HUES48 (cell line): Measurements from ENCODE around the gene ST7.

ENCODE experiments used
- H3K27ac ChIP-seq: one replicate; pipeline ENCODE4 v1.7.0; 2013; ENCODE audit warnings: low read depth, low read length, inconsistent platforms
- H3K27me3 ChIP-seq: 2 replicates; pipeline ENCODE4 v1.6.1; 2013; ENCODE audit warnings: mild to moderate bottlenecking, low read length; ENCODE audit not compliant: control insufficient read depth, insufficient read depth
- H3K36me3 ChIP-seq: 2 replicates; pipeline ENCODE4 v1.6.1; 2013; ENCODE audit warnings: low read length; ENCODE audit not compliant: control insufficient read depth, insufficient read depth
- H3K4me1 ChIP-seq: 2 replicates; pipeline ENCODE4 v1.6.1; 2013; ENCODE audit warnings: mild to moderate bottlenecking, low read length; ENCODE audit not compliant: control insufficient read depth, insufficient read depth
- H3K4me3 ChIP-seq: 2 replicates; pipeline ENCODE4 v1.5.1; 2013; ENCODE audit warnings: mild to moderate bottlenecking, low read depth, low read length
- H3K9ac ChIP-seq: 2 replicates; pipeline ENCODE4 v1.6.1; 2013; ENCODE audit warnings: mild to moderate bottlenecking, low read depth, low read length, moderate library complexity
- H3K9me3 ChIP-seq: 2 replicates; pipeline ENCODE4 v1.6.1; 2013; ENCODE audit warnings: low read length; ENCODE audit not compliant: control insufficient read depth, insufficient read depth

ST7 gene

DNA sequence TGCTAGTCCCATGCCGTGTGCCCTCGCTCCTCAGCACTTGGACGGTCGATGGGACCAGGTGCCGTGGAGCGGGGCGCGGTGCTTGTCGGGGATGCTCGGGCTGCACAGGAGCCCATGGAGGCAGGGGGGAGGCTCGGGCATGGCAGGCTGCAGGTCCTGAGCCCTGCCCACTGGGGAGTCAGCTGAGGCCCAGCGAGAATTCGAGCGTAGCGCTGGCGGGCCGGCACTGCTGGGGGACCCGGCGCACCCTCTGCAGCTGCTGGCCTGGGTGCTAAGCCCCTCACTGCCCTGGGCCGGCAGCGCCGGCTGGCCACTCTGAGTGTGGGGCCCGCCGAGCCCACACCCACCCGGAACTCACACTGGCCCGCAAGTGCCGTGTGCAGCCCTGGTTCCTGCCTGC is 44.7 kb downstream of the ST7 start:
- no peaks in the 10 kb centered on the region for H3K36me3 ChIP-seq
- peaks cover 5% of the 10 kb centered on the region; the same call in 1 of the 2 replicates for H3K4me1 ChIP-seq
- H3K9ac ChIP-seq = no peak overlapping the region
- no peaks in the 10 kb centered on the region; the same call in 1 of the 2 replicates for H3K9me3 ChIP-seq
- no peaks in the 10 kb centered on the region for H3K27me3 ChIP-seq
- no peak overlapping the region for H3K27ac ChIP-seq
- no peak overlapping the region for H3K4me3 ChIP-seq

DNA sequence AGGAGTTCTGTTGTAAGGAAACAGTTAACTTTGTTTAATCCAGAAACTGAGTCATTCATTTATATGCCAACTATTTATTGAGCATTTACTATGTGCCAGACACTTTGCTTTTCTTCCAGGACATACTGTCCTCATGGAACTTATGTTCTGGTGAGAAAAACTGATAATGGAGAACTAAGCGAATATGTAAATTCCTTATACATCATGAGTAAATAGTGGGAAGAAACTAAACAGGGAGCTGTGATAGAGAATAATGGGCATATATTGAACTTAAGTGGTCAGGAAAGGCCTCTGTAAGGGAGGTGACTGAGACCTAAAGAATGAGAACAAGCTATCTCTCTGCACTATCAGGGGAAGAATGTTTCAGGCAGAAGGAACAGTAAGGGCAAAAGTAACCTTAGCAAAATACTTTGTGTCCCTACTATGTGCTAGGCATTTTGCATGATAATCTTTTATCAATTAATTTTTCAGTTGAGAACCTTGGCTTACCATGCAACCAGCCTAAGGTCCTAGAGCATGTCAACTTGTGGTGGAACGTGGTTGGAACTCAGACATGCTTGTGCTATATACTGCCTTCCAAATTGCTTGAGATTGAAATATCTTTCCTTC is 45.4 kb downstream of the ST7 start:
- Histone ChIP-seq H3K9ac (no peak overlapping the region), H3K4me3 (no peak overlapping the region), H3K9me3 (no peaks in the 10 kb centered on the region; the same call in 1 of the 2 replicates), H3K4me1 (peaks cover 5% of the 10 kb centered on the region; the same call in 1 of the 2 replicates), H3K36me3 (no peaks in the 10 kb centered on the region), H3K27me3 (no peaks in the 10 kb centered on the region), H3K27ac (no peak overlapping the region)

- H3K4me3 ChIP-seq = no peak overlapping the region
- no peaks in the 10 kb centered on the region for H3K27me3 ChIP-seq
- H3K9ac ChIP-seq = no peak overlapping the region
- H3K27ac ChIP-seq = no peak overlapping the region
- H3K9me3 ChIP-seq = no peaks in the 10 kb centered on the region; the same call in 1 of the 2 replicates
- H3K36me3 ChIP-seq = no peaks in the 10 kb centered on the region
- H3K4me1 ChIP-seq = peaks cover 5% of the 10 kb centered on the region; the same call in 1 of the 2 replicates
Observed at GRCh38 chr7:116999311-116999710, 46.0 kb downstream of the ST7 start.

DNA sequence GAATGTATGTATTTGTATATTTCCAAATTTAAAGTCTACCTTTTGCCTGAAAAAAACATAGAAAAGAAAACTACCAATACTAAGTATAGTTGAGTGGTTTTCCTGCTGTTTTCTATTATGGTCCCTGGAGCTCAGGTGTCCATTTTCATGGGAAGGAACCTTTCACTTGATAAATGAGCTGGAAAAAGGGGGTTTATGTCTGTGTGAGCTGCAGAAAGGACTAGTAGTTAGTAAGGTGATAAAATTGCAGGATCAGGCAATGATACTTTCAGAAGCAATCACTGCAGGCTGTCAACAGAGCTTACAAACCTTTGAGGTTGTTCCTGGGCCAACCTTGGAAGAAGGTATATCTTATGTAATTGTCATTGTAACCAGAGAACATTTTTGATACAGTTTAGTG is 48.0 kb downstream of the ST7 start:
- no peak overlapping the region for H3K4me3 ChIP-seq
- H3K27me3 ChIP-seq = no peaks in the 10 kb centered on the region
- no peak overlapping the region for H3K27ac ChIP-seq
- H3K36me3 ChIP-seq = no peaks in the 10 kb centered on the region
- no peak overlapping the region for H3K9ac ChIP-seq
- no peaks in the 10 kb centered on the region; the same call in 1 of the 2 replicates for H3K9me3 ChIP-seq
- H3K4me1 ChIP-seq = peaks cover 5% of the 10 kb centered on the region; the same call in 1 of the 2 replicates

DNA sequence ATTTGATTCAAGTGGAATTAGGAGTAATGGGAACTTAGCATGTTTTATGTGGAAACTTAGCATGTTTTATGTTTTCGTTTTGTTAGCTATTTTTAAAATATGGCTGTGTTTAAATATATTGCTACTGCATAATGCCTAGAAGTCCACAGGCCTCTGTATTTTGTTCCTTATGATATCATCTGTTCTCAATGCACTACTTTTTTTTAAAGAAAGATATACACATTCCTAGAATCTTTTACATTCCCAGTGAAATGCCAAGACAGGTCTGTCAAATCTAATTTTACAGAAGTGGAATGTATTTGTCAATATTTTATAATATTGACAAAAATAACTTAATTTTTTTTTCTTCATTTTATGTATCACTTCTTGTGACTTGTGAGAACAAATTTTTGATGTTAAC is 51.6 kb downstream of the ST7 start:
- Histone ChIP-seq H3K9me3 (no peaks in the 10 kb centered on the region), H3K4me1 (peaks cover 13% of the 10 kb centered on the region), H3K4me3 (no peak overlapping the region), H3K36me3 (no peaks in the 10 kb centered on the region), H3K9ac (no peak overlapping the region), H3K27ac (no peak overlapping the region), H3K27me3 (no peaks in the 10 kb centered on the region)

DNA sequence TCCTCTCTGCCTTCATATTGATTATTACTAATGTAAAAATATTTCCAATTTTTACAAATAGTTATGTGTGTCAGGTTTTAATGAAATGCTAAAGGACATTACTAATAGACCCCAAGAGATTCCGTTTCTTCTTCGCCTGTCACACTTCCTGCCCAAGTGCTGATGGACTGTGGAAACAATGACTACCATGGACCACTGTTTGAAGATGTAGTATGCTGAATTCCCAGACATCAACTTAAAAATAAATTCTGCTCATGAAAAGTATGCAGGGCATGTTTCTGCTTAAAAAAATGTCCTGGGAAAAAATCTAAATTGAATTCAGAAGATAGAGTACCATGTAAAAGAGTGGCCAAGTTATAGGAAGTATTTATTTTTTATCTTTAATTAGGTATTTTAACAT is 52.1 kb downstream of the ST7 start:
- no peaks in the 10 kb centered on the region for H3K9me3 ChIP-seq
- no peaks in the 10 kb centered on the region for H3K36me3 ChIP-seq
- no peak overlapping the region for H3K4me3 ChIP-seq
- H3K27ac ChIP-seq = no peak overlapping the region
- H3K4me1 ChIP-seq = peaks cover 13% of the 10 kb centered on the region
- H3K27me3 ChIP-seq = no peaks in the 10 kb centered on the region
- no peak overlapping the region for H3K9ac ChIP-seq

DNA sequence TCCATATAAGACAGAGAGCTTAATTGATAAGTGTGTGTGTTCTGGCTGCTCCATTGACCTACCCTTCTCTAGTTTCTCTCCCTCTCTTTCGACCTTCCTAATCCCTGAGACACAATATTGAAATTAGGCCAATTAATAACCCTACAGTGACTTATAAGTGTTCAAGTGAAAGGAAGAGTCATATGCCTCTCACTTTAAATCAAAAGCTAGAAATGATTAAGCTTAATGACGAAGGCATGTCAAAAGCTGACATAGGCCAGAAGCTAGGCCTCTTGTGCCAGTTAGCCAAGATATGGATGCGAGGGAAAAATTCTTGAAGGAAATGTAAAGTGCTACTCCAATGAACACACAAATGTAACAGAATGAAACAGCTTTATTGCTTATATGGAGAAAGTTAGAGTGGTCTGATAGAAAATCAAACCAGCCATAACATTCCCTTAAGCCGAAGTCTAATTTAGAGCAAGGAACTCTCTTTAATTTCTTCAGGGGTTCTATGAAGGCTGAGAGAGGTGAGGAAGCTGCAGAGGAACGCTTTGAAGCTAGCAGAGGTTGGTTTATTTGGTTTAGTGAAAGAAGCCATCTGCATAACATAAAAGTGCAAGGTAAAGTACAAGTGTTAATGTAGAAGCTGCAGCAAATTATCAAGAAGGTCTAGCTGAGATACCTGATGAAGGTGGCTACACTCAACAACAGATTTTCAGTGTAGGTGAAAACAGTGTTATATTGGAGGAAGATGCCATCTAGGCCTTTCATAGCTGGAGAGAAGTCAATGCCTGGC is 53.8 kb downstream of the ST7 start:
- no peaks in the 10 kb centered on the region for H3K27me3 ChIP-seq

DNA sequence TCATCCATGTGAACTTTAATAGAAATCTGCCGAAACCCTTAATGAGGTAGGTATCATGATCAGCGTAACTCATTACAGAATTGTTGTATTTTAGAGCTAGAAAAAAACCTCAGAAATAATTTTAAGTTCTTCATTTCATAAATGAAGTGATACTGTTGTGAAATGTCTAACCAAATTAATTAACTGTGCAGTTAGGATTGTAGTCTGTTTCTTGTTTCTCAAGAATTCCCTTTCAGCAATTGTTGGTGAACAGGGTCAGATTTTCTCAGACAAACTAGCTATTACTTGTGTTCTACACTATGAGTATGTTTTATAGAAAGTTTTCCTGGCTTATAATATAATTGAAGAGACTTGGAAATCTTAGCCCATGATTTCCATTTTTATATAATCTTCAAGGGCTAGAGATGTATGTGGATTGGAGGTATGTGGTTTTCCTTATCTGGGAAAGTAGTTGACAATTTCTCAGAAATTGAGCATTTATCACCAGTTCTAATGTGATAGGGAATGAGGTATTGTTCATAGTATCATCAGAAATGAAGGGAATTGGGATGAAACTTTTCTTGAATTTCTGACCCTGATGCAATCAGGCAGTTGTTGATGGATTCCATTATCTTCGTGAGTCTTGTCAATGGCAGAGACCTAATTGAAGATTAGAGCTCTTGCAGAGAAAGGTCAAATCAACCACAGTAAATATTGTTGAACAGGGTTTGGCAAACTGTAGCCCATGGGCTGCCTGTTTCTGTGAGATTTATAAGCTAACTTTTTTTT is 55.0 kb downstream of the ST7 start:
- peaks cover 9% of the 10 kb centered on the region for H3K4me1 ChIP-seq
- H3K4me3 ChIP-seq = no peak overlapping the region
- no peaks in the 10 kb centered on the region for H3K36me3 ChIP-seq
- H3K9ac ChIP-seq = no peak overlapping the region
- H3K27me3 ChIP-seq = no peaks in the 10 kb centered on the region
- no peak overlapping the region for H3K27ac ChIP-seq
- H3K9me3 ChIP-seq = no peaks in the 10 kb centered on the region

More for the DNA sequence above, 53.8 kb downstream of the ST7 start:
- H3K9ac ChIP-seq = no peak overlapping the region
- H3K27ac ChIP-seq = no peak overlapping the region
- H3K36me3 ChIP-seq = no peaks in the 10 kb centered on the region
- no peaks in the 10 kb centered on the region for H3K9me3 ChIP-seq
- H3K4me1 ChIP-seq = peaks cover 9% of the 10 kb centered on the region
- H3K4me3 ChIP-seq = no peak overlapping the region

GRCh38 chr7:117008886-117009531 is 55.7 kb downstream of the ST7 start:
- Histone ChIP-seq H3K4me1 (peaks cover 9% of the 10 kb centered on the region), H3K9ac (no peak overlapping the region), H3K9me3 (no peaks in the 10 kb centered on the region), H3K4me3 (no peak overlapping the region), H3K27ac (no peak overlapping the region), H3K27me3 (no peaks in the 10 kb centered on the region), H3K36me3 (no peaks in the 10 kb centered on the region)

- no peaks in the 10 kb centered on the region for H3K27me3 ChIP-seq
- no peak overlapping the region for H3K27ac ChIP-seq
- no peaks in the 10 kb centered on the region for H3K9me3 ChIP-seq
- no peak overlapping the region for H3K9ac ChIP-seq
- H3K4me1 ChIP-seq = peaks cover 9% of the 10 kb centered on the region
- H3K4me3 ChIP-seq = no peak overlapping the region
- H3K36me3 ChIP-seq = no peaks in the 10 kb centered on the region
Observed at GRCh38 chr7:117009705-117010361, 56.5 kb downstream of the ST7 start.
